A549 (cell line): ENCODE measurements around the gene LRRC7. TPM values are rescaled to one million over a fixed set of nuclear protein-coding genes. Genes with fewer than 3 reads are reported as not detected.

Experiments
- ATAC-seq, 2 experiments: fragments of 200-7000 bp in 1 of 2; fragments of >200 bp in 1 of 2; cut with Nextera tagmentation in 1 of 2; cut with Tn5 transposase in 1 of 2; 3 replicates each; pipeline versions ENCODE4 v1.8.0 to v1.9.1; 2018 to 2020; ENCODE audit warnings: mild to moderate bottlenecking in 1 of 2, moderate library complexity in 1 of 2
- CTCF ChIA-PET: fragments of 300-600 bp; sonication (Branson Sonifier 250); formaldehyde crosslinking; extraction: SDS; loops from one replicate; lab custom pipeline; 2021; ENCODE audit warnings: antibody characterized with exemption, inconsistent platforms; lab: Yijun Ruan, JAX
- POLR2A ChIA-PET: fragments of 350-600 bp; formaldehyde crosslinking; extraction: SDS; loops from one replicate; lab custom pipeline; 2021; ENCODE audit warnings: antibody characterized with exemption, inconsistent platforms; lab: Yijun Ruan, JAX
- DNase-seq, 2 experiments: peaks; one replicate each; pipeline versions ENCODE4 v3.0.0 to v3.0.0-alpha.2; 2011 to 2016; ENCODE audit warnings: low read depth in 1 of 2, low spot score in 1 of 2
- FAIRE-seq: peaks from 2 replicates; lab custom pipeline; 2011; peaks lifted over from hg19 to GRCh38; lab: Jason Lieb, UNC
- H3K27ac ChIP-seq, 2 experiments: fragments of >200 bp; sonication (Bioruptor Twin); formaldehyde crosslinking; 3 replicates each; pipeline ENCODE4 v1.5.1; 2016 to 2017
- H3K4me1 ChIP-seq: fragments of >200 bp; sonication (Bioruptor Twin); formaldehyde crosslinking; 3 replicates; pipeline ENCODE4 v1.6.1; 2016
- H3K4me2 ChIP-seq: fragments of >200 bp; sonication (Bioruptor Twin); formaldehyde crosslinking; 3 replicates; pipeline ENCODE4 v1.6.1; 2016
- H3K4me3 ChIP-seq: fragments of >200 bp; sonication (Bioruptor Twin); formaldehyde crosslinking; 3 replicates; pipeline ENCODE4 v1.5.1; 2016
- H3K9me3 ChIP-seq: fragments of >200 bp; sonication (Bioruptor Twin); formaldehyde crosslinking; 3 replicates; pipeline ENCODE4 v1.6.1; 2016
- ATOH8 ChIP-seq: fragments of 250-450 bp; sonication (Bioruptor Pico); IDR thresholded peaks from 2 replicates; pipeline ENCODE4 v1.5.0; 2020; ENCODE audit warnings: low read depth, mild to moderate bottlenecking, moderate library complexity
- EHMT2 ChIP-seq: fragments of 200-600 bp; sonication (generic); IDR thresholded peaks from 2 replicates; pipeline ENCODE4 v1.6.1; 2016; ENCODE audit warnings: antibody characterized with exemption, low read depth, mild to moderate bottlenecking, moderate library complexity
- ELK1 ChIP-seq: fragments of 150-350 bp; IDR thresholded peaks from 2 replicates; pipeline ENCODE4 v1.6.1; 2014; ENCODE audit warnings: low read depth, mild to moderate bottlenecking, low read length
- ESRRA ChIP-seq: fragments of 150-350 bp; IDR thresholded peaks from 2 replicates; pipeline ENCODE4 v1.6.1; 2014; ENCODE audit warnings: mild to moderate bottlenecking, low read length, borderline replicate concordance
- FOSB ChIP-seq: fragments of 250-450 bp; sonication (Bioruptor Pico); IDR thresholded peaks from 2 replicates; pipeline ENCODE4 v1.5.0; 2020; ENCODE audit warnings: mild to moderate bottlenecking, moderate library complexity
- FOSL2 ChIP-seq, 2 experiments: fragments of 450-650 bp in 1 of 2; fragments of >200 bp in 1 of 2; sonication (Bioruptor Twin) in 1 of 2; formaldehyde crosslinking; IDR thresholded peaks; 2 replicates each; pipeline versions ENCODE4 v1.5.0 to v1.6.1; 2016 to 2020; ENCODE audit warnings: mild to moderate bottlenecking in 1 of 2, moderate library complexity in 1 of 2
- FOXS1 ChIP-seq: fragments of 250-450 bp; sonication (Bioruptor Pico); IDR thresholded peaks from 2 replicates; pipeline ENCODE4 v1.5.0; 2020; ENCODE audit warnings: mild to moderate bottlenecking, moderate library complexity
- HES2 ChIP-seq: fragments of >200 bp; sonication (Bioruptor Twin); formaldehyde crosslinking; IDR thresholded peaks from 2 replicates; pipeline ENCODE4 v1.6.1; 2016
- HOXA7 ChIP-seq: fragments of 250-450 bp; sonication (Bioruptor Pico); IDR thresholded peaks from 2 replicates; pipeline ENCODE4 v1.5.0; 2020; ENCODE audit warnings: mild to moderate bottlenecking, moderate library complexity
- JUN ChIP-seq, 2 experiments: fragments of >200 bp; sonication (Bioruptor Twin); formaldehyde crosslinking; IDR thresholded peaks; 2 replicates in 1 of 2; 3 replicates in 1 of 2; pipeline ENCODE4 v1.6.1; 2016 to 2017
- JUNB ChIP-seq: fragments of >200 bp; sonication (Bioruptor Twin); formaldehyde crosslinking; IDR thresholded peaks from 2 replicates; pipeline ENCODE4 v1.6.1; 2016
- KDM1A ChIP-seq: fragments of 200-600 bp; sonication (generic); IDR thresholded peaks from 2 replicates; pipeline ENCODE4 v1.6.1; 2016; ENCODE audit warnings: low read depth, mild to moderate bottlenecking
- KDM5A ChIP-seq: fragments of 200-600 bp; sonication (generic); IDR thresholded peaks from 2 replicates; pipeline ENCODE4 v1.6.1; 2016; ENCODE audit warnings: antibody characterized with exemption, mild to moderate bottlenecking
- MAFK ChIP-seq: fragments of 450-650 bp; IDR thresholded peaks from 2 replicates; pipeline ENCODE4 v1.6.1; 2014; ENCODE audit not compliant: partially characterized antibody
- MAX ChIP-seq: IDR thresholded peaks from 2 replicates; pipeline ENCODE4 v1.6.1; 2012
- MYC ChIP-seq: IDR thresholded peaks from 2 replicates; pipeline ENCODE4 v1.6.1; 2012; ENCODE audit warnings: mild to moderate bottlenecking, inconsistent platforms, low read length, improper control_type of control experiment, borderline replicate concordance
- NFE2L2 ChIP-seq: fragments of 150-350 bp; conservative IDR thresholded peaks from 2 replicates; pipeline ENCODE4 v1.6.1; 2014; ENCODE audit warnings: low read length
- NPAS2 ChIP-seq: fragments of 250-450 bp; sonication (Bioruptor Pico); IDR thresholded peaks from 2 replicates; pipeline ENCODE4 v1.8.0; 2022; ENCODE audit warnings: mild to moderate bottlenecking, moderate library complexity, borderline replicate concordance
- NR3C1 ChIP-seq: fragments of >200 bp; sonication (Bioruptor Twin); formaldehyde crosslinking; IDR thresholded peaks from 3 replicates; pipeline ENCODE4 v1.6.1; 2017
- POLR2A ChIP-seq: IDR thresholded peaks from 2 replicates; pipeline ENCODE4 v1.6.1; 2012; ENCODE audit warnings: mild to moderate bottlenecking, low read length
- POLR2AphosphoS2 ChIP-seq: conservative IDR thresholded peaks from 2 replicates; pipeline ENCODE4 v1.6.1; 2012; ENCODE audit warnings: low read length, improper control_type of control experiment, inconsistent platforms
- RAD21 ChIP-seq, 2 experiments: fragments of >200 bp in 1 of 2; sonication (Bioruptor Twin) in 1 of 2; formaldehyde crosslinking in 1 of 2; IDR thresholded peaks in 1 of 2; conservative IDR thresholded peaks in 1 of 2; 2 replicates in 1 of 2; 3 replicates in 1 of 2; pipeline ENCODE4 v1.6.1; 2012 to 2018; ENCODE audit warnings: inconsistent platforms in 1 of 2
- RARB ChIP-seq: fragments of 250-450 bp; sonication (Bioruptor Pico); IDR thresholded peaks from 2 replicates; pipeline ENCODE4 v1.8.0; 2021; ENCODE audit warnings: mild to moderate bottlenecking, moderate library complexity
- RNF2 ChIP-seq: fragments of 200-600 bp; sonication (generic); IDR thresholded peaks from 2 replicates; pipeline ENCODE4 v1.6.1; 2016; ENCODE audit warnings: low read depth, mild to moderate bottlenecking, antibody characterized with exemption, moderate library complexity, borderline replicate concordance
- TP53 ChIP-seq: fragments of 250-450 bp; sonication (Bioruptor Pico); IDR thresholded peaks from 2 replicates; pipeline ENCODE4 v1.5.0; 2021; ENCODE audit warnings: mild to moderate bottlenecking, moderate library complexity
- ZC3H11A ChIP-seq: fragments of 450-650 bp; IDR thresholded peaks from 2 replicates; pipeline ENCODE4 v1.6.1; 2014; ENCODE audit warnings: antibody characterized with exemption, mild to moderate bottlenecking
- ZFP36 ChIP-seq: fragments of 450-650 bp; IDR thresholded peaks from 2 replicates; pipeline ENCODE4 v1.6.1; 2014; ENCODE audit warnings: borderline replicate concordance; ENCODE audit not compliant: partially characterized antibody
- ZNF302 ChIP-seq: fragments of 250-450 bp; sonication (Bioruptor Pico); IDR thresholded peaks from 2 replicates; pipeline ENCODE4 v1.9.0; 2021; ENCODE audit warnings: inconsistent platforms, mild to moderate bottlenecking, moderate library complexity
- WGBS: methylation state at CpG from one replicate; pipeline ENCODE4 v1.1.6; 2017; ENCODE audit errors: missing lambda C conversion rate; 5-methylcytosine and 5-hydroxymethylcytosine counted together
- polyA plus RNA-seq, 4 experiments: library from polyadenylated mRNA; depleted of rRNA in 3 of 4; stranded (reverse); fragments of >200 nt; fragmentation: RNase III in 1 of 4; extraction: RNeasy Plus Mini Kit Qiagen cat#74134 plus additional on column Dnase treatment in 1 of 4; gene quantifications; 2 replicates in 3 of 4; 3 replicates in 1 of 4; pipeline ENCODE4 v1.2.3, GENCODE V29; 2011 to 2017

Gene LRRC7
- polyA plus RNA-seq, 2 of the 4 experiments (the other 2 are of a cell fraction): not detected

- Histone ChIP-seq H3K4me2 (no peak overlapping the region), H3K9me3 (no peaks in the 10 kb centered on the region), H3K27ac (no peak overlapping the region), H3K4me1 (no peaks in the 10 kb centered on the region), H3K4me3 (no peak overlapping the region)
- FAIRE-seq (no peak), DNase-seq (no peak), ATAC-seq (no peak)
- TF ChIP-seq ESRRA: no peak
- TF ChIP-seq POLR2A: no peak
- TF ChIP-seq MAFK: no peak
- no peak for TF ChIP-seq RARB (CRISPR knock-in tag)
- TF ChIP-seq ZFP36: no peak
- TF ChIP-seq NPAS2 (CRISPR knock-in tag): no peak
- no peak for TF ChIP-seq ZNF302 (CRISPR knock-in tag)
- TF ChIP-seq RNF2: no peak
- TF ChIP-seq RAD21 (conservative IDR thresholded peaks at IDR 0.05 in 1 of 2, IDR thresholded peaks at IDR 0.05 in 1 of 2): no peak
- ChIA-PET CTCF (no interaction called here), POLR2A (no interaction called here)
- 1% methylated on average over 2 of the region's 2 CpGs for WGBS
Measured at GRCh38 chr1:69662321-69662720, 94.6 kb downstream of the LRRC7 start.

GRCh38 chr1:69671363-69672010, 103.8 kb downstream of the LRRC7 start:
- Histone ChIP-seq H3K4me3 (no peak overlapping the region), H3K9me3 (no peaks in the 10 kb centered on the region), H3K4me1 (no peaks in the 10 kb centered on the region), H3K27ac (no peak overlapping the region), H3K4me2 (no peak overlapping the region)
- ATAC-seq (no peak), DNase-seq (no peak)
- WGBS: 4% methylated on average over 4 of the region's 7 CpGs
- ChIA-PET CTCF (no interaction called here), POLR2A (no interaction called here)
- TF ChIP-seq KDM5A (no peak), ZFP36 (no peak), TP53 (no peak), HES2 (no peak), FOXS1 (CRISPR knock-in tag) (no peak), MYC (no peak), FOSL2 (IDR thresholded peaks at IDR 0.05) (no peak), FOSL2 (CRISPR knock-in tag; IDR thresholded peaks at IDR 0.05) (no peak), MAX (no peak), KDM1A (no peak), EHMT2 (no peak)
- TF ChIP-seq, all 56 proteins: peak for 0
- FAIRE-seq: no peak

- CTCF ChIA-PET: no interaction called here
- 4% methylated on average over 1 of the region's 1 CpG for WGBS
Measured at GRCh38 chr1:69673321-69673720, 105.6 kb downstream of the LRRC7 start.

GRCh38 chr1:69679965-69680364, 112.2 kb downstream of the LRRC7 start:
- no peaks in the 10 kb centered on the region for H3K9me3 ChIP-seq
- WGBS: 0% methylated on average over 2 of the region's 2 CpGs
- ChIA-PET POLR2A (no interaction called here), CTCF (no interaction called here)
- ATAC-seq (no peak), DNase-seq (no peak), FAIRE-seq (no peak)
- H3K27ac ChIP-seq: no peak overlapping the region
- no peaks in the 10 kb centered on the region for H3K4me1 ChIP-seq
- no peak overlapping the region for H3K4me2 ChIP-seq
- H3K4me3 ChIP-seq: no peak overlapping the region
- TF ChIP-seq POLR2AphosphoS2 (no peak), NFE2L2 (no peak), NPAS2 (CRISPR knock-in tag) (no peak), ELK1 (no peak), NR3C1 (no peak), ZFP36 (no peak), HOXA7 (CRISPR knock-in tag) (no peak), ZC3H11A (no peak), JUNB (no peak), FOSB (no peak), FOXS1 (CRISPR knock-in tag) (no peak), POLR2A (no peak)

More at GRCh38 chr1:69673321-69673720, 105.6 kb downstream of the LRRC7 start:
- Histone ChIP-seq H3K4me1 (no peaks in the 10 kb centered on the region), H3K27ac (no peak overlapping the region), H3K4me3 (no peak overlapping the region), H3K4me2 (no peak overlapping the region), H3K9me3 (no peaks in the 10 kb centered on the region)
- POLR2A ChIA-PET: no interaction called here
- DNase-seq (no peak), ATAC-seq (no peak), FAIRE-seq (no peak)
- TF ChIP-seq ATOH8 (CRISPR knock-in tag): no peak
- no peak for TF ChIP-seq JUN (IDR thresholded peaks at IDR 0.05)
